HG03280 (cell line): ENCODE results near the gene PBX1.

Experiments used
- ATAC-seq: cut with Tn5 transposase; IDR thresholded peaks from one replicate; pipeline ENCODE4 v1.9.1; 2021; ENCODE audit warnings: mild to moderate bottlenecking, moderate library complexity; ENCODE audit not compliant: unreplicated experiment

Gene PBX1

DNA sequence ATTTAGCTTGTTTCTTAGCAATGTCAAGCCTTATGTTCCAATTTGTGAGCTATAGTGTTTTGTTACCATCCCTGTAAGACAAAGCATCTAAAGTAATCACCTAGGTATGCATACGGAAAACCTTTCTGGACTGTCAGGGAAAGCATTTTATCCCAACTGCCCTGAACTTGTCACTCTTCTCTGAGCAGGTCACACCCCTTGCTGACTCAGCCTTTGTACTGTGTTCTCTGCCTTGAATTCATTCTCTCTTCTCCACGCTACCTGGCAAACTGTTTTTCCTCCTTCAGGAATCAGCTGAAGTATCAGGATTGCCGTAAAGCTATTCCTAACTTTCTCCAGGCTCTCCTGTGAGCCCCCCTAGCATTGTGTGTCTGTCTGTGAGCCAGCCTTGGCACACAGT lies 54.2 kb downstream of the PBX1 start:
- ATAC-seq: no peak

DNA sequence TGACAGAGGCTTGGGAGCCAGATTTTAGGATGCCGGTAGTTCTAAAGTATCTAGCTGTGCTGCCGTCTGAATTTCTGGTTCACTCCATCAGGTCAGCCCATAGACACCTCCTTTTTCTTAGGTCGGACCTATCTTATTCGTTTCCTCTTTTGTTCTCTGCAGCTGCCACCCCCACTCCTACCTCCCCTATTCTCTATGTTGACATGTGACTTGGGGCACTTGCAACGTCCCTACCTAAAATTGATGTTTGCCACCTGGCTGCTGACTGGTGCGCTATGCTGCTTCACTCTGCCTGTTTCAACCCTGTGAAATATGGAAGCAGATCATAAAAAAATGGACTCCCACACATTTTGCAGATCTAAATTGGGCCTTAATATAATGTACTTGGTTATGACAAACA lies 55.3 kb downstream of the PBX1 start:
- ATAC-seq: no peak

GRCh38 chr1:164617377-164618201 lies 58.6 kb downstream of the PBX1 start:
- no peak for ATAC-seq

DNA sequence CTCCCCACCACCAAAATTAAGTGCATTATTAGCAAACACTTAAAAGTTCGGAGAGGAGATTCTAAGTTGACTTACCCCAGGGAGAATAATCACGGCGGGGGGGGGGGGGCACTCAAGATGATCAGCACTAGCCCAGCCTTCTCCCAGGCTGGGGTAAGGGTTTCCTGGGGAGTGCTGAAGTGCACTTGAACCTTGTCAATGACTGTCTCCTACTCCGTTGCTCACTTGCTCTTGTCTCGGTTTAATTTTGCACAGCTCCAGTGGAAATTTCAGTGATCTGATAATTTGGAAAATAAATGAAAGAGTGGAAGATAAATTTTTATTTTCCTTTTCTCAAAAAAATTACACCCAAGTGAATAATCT lies 59.2 kb downstream of the PBX1 start:
- no peak for ATAC-seq

- no peak for ATAC-seq
Observed at GRCh38 chr1:164619006-164619784, 60.2 kb downstream of the PBX1 start.

GRCh38 chr1:164622068-164622845 lies 63.3 kb downstream of the PBX1 start:
- no peak for ATAC-seq

GRCh38 chr1:164623805-164624204 lies 64.8 kb downstream of the PBX1 start:
- no peak for ATAC-seq

DNA sequence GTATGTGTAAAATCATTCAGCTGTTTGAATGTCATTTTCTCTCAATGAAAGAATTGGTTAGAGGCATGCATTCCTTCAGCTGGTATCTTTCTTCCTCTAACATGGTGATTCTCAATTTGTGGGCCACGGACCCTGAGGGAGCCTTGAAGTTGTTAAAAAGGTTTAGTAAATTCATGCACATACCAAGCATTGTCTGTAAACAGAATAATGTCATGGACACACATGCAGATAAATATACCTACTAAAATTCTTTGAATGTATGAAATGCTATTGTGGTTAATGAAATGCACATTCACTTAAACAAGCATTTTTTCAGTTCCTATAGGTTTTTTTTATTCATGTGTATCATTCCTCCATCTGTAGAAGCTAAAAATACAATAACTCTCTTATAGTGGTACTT lies 65.4 kb downstream of the PBX1 start:
- no peak for ATAC-seq

GRCh38 chr1:164625004-164625617 lies 66.1 kb downstream of the PBX1 start:
- ATAC-seq: no peak

DNA sequence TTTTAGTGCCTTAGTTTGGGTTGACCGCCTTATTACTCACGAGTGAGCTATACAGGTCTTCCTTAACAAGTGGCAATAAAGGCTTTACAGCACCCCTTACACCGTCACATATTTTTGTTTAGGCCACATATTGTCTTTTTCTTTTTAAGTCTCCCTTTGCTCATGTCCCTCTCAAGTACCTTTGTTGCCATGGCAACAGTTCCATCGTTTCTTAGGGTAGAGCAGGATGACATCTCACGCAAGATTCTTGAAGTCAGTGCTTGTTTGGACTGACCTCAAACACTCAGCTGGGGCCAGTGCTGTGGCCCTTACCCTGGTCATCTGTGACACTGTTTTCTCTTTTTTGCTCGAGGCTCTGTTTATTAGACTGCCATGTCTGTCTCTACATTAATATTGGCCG lies 69.8 kb downstream of the PBX1 start:
- no peak for ATAC-seq

DNA sequence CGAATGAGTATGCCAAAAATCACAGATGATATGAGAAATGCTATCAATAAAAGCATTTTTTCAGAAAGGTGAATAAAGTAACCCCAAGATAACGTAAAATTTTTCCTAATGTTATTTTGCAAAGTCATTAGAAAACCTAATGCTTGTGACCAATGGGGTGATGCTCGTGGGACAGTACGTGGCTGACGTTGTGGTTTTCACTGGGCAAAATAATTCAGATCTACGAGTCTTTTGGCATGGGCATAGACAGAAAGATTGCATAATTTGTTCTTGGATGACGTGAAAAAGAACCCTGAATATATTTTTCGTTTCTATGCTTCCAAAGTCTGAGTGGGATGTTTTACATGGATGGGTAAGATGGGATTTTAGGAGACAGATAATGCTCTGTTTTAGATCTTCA lies 71.0 kb downstream of the PBX1 start:
- ATAC-seq: no peak

- no peak for ATAC-seq
Observed at GRCh38 chr1:164630626-164631396, 71.8 kb downstream of the PBX1 start.

DNA sequence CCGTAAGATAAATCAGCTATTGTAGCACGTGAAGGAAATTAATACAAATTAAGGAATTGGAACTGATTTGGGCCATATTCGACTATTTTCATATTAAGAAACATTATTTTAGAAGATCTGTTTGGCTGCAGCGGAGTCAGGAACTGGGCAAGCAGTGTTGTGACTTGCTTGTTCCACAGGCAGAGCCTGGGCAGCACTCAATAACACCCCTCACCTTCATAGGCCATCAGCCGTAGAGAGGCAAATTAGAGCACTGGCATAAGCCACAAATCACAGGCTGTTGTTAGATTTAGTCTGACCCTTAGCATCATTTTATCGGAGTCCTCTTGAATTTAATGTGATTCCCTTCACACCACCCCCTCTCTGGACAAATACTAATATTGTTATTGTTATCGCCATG lies 72.8 kb downstream of the PBX1 start:
- no peak for ATAC-seq

DNA sequence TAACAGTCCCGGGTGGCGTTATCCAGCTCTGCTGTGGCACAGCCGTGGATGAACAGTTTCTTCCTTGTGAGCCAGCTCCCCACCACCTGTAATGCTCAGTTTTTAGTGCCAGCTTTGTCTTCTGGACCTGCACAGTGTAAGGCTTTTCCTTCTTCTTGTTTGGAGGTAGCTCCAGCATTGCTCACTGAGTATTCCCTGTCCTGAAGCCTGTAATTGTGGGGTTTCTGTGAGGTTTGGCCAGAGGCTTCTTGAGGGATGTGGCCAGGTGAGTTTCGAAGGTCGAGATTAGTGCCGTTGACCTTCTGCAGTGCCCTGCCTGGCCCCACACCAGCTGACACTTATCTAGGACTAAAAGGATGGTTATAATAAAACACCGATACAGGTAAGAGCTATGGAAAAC lies 75.0 kb downstream of the PBX1 start:
- no peak for ATAC-seq

GRCh38 chr1:164635059-164635802 lies 76.2 kb downstream of the PBX1 start:
- no peak for ATAC-seq

GRCh38 chr1:164635803-164636731 lies 77.1 kb downstream of the PBX1 start:
- no peak for ATAC-seq

GRCh38 chr1:164636757-164637156 lies 77.8 kb downstream of the PBX1 start:
- no peak for ATAC-seq

GRCh38 chr1:164637461-164638375 lies 78.7 kb downstream of the PBX1 start:
- ATAC-seq: no peak
